ENCODE data around the gene PPP2R5C.

The PPP2R5C gene

GRCh38 chr14:101776344-101776743 is 14.8 kb downstream of the PPP2R5C start:
- Histone ChIP-seq H3K4me2 (ENCODE audit: low read length) (peak overlapping the region; percentile 90), H3K4me1 (ENCODE audit: control insufficient read depth, low read length) (peaks cover 85% of the 10 kb centered on the region), H3K79me2 (ENCODE audit: control insufficient read depth, low read length) (peaks cover 17% of the 10 kb centered on the region), H4K20me1 (ENCODE audit: control insufficient read depth, insufficient read depth, low read depth, low read length) (no peaks in the 10 kb centered on the region), H3K27ac (ENCODE audit: low read depth, low read length) (peak overlapping the region; percentile 98), H3K9me3 (ENCODE audit: control insufficient read depth, insufficient read depth, low read length) (no peaks in the 10 kb centered on the region), H3F3A (ENCODE audit: control insufficient read depth, insufficient read depth) (peaks cover 54% of the 10 kb centered on the region), H3K4me3 (ENCODE audit: low read length) (peak overlapping the region; percentile 46), H3K9me2 (replicated peaks; ENCODE audit: control insufficient read depth, low read length) (no peaks in the 10 kb centered on the region), H3K36me3 (ENCODE audit: control insufficient read depth, low read length) (peaks cover 5% of the 10 kb centered on the region; the same call in 1 of the 2 replicates), H3K27me3 (ENCODE audit: control insufficient read depth, low read length) (peaks cover 6% of the 10 kb centered on the region; the same call in 1 of the 2 replicates)
- TF ChIP-seq, protein P1, sequence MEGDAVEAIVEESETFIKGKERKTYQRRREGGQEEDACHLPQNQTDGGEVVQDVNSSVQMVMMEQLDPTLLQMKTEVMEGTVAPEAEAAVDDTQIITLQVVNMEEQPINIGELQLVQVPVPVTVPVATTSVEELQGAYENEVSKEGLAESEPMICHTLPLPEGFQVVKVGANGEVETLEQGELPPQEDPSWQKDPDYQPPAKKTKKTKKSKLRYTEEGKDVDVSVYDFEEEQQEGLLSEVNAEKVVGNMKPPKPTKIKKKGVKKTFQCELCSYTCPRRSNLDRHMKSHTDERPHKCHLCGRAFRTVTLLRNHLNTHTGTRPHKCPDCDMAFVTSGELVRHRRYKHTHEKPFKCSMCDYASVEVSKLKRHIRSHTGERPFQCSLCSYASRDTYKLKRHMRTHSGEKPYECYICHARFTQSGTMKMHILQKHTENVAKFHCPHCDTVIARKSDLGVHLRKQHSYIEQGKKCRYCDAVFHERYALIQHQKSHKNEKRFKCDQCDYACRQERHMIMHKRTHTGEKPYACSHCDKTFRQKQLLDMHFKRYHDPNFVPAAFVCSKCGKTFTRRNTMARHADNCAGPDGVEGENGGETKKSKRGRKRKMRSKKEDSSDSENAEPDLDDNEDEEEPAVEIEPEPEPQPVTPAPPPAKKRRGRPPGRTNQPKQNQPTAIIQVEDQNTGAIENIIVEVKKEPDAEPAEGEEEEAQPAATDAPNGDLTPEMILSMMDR (IDR thresholded peaks at IDR 0.05; ENCODE audit: low read depth, low read length, poor library complexity, severe bottlenecking) = no peak
- no peak for TF ChIP-seq EZH2phosphoT487 (IDR thresholded peaks at IDR 0.05; ENCODE audit: borderline replicate concordance, low read length)

DNA sequence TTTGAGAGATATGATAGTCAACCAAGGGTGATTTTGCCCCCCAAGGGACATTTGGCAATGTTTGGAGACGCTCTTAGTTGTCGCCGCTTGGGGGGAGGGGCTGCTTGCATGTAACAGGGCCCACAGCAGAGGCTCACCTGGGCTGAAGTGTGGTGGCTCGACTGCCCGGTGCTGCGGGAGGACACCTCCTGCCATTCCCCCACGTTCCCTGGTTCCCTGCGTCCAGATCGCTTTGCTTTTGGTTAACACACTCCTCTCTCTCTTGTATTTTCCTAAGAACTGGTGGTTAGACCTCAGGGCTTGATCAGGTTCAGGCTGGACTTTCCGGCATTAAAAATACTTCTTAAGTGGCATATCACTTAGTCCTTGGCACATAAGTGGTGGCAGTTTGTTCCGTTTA is 18.9 kb downstream of the PPP2R5C start:
- Histone ChIP-seq H3F3A (ENCODE audit: control insufficient read depth, insufficient read depth) (peaks cover 21% of the 10 kb centered on the region), H4K20me1 (ENCODE audit: control insufficient read depth, insufficient read depth, low read depth, low read length) (no peaks in the 10 kb centered on the region), H3K9me2 (replicated peaks; ENCODE audit: control insufficient read depth, low read length) (no peaks in the 10 kb centered on the region), H3K9me3 (ENCODE audit: control insufficient read depth, insufficient read depth, low read length) (peaks cover 6% of the 10 kb centered on the region; the same call in 1 of the 2 replicates), H3K4me1 (ENCODE audit: control insufficient read depth, low read length) (peaks cover 49% of the 10 kb centered on the region), H3K79me2 (ENCODE audit: control insufficient read depth, low read length) (peaks cover 9% of the 10 kb centered on the region; the same call in 1 of the 2 replicates), H3K27me3 (ENCODE audit: control insufficient read depth, low read length) (peaks cover 6% of the 10 kb centered on the region; the same call in 1 of the 2 replicates), H3K4me2 (ENCODE audit: low read length) (peak overlapping the region; percentile 68), H3K36me3 (ENCODE audit: control insufficient read depth, low read length) (peaks cover 3% of the 10 kb centered on the region; the same call in 1 of the 2 replicates), H3K4me3 (ENCODE audit: low read length) (peak overlapping the region; percentile 73; the same call in 1 of the 2 replicates), H3K27ac (ENCODE audit: low read depth, low read length) (no peak overlapping the region)
- no peak for TF ChIP-seq EZH2phosphoT487 (IDR thresholded peaks at IDR 0.05; ENCODE audit: borderline replicate concordance, low read length)
- TF ChIP-seq, protein P1 (IDR thresholded peaks at IDR 0.05; ENCODE audit: low read depth, low read length, poor library complexity, severe bottlenecking) = no peak

GRCh38 chr14:101780887-101781239 is 19.4 kb downstream of the PPP2R5C start:
- H3K36me3 ChIP-seq (ENCODE audit: control insufficient read depth, low read length) = no peaks in the 10 kb centered on the region
- H3K4me2 ChIP-seq (ENCODE audit: low read length) = peak overlapping the region; percentile 68
- H3K27ac ChIP-seq (ENCODE audit: low read depth, low read length) = no peak overlapping the region
- TF ChIP-seq EZH2phosphoT487 (IDR thresholded peaks at IDR 0.05; ENCODE audit: borderline replicate concordance, low read length) = no peak
- H3K9me2 ChIP-seq (replicated peaks; ENCODE audit: control insufficient read depth, low read length) = no peaks in the 10 kb centered on the region
- H3K4me3 ChIP-seq (ENCODE audit: low read length) = peak overlapping the region; percentile 73
- peaks cover 6% of the 10 kb centered on the region; the same call in 1 of the 2 replicates for H3K27me3 ChIP-seq (ENCODE audit: control insufficient read depth, low read length)
- H4K20me1 ChIP-seq (ENCODE audit: control insufficient read depth, insufficient read depth, low read depth, low read length) = no peaks in the 10 kb centered on the region
- H3K79me2 ChIP-seq (ENCODE audit: control insufficient read depth, low read length) = peaks cover 9% of the 10 kb centered on the region; the same call in 1 of the 2 replicates
- H3F3A ChIP-seq (ENCODE audit: control insufficient read depth, insufficient read depth) = peaks cover 17% of the 10 kb centered on the region
- H3K4me1 ChIP-seq (ENCODE audit: control insufficient read depth, low read length) = peaks cover 44% of the 10 kb centered on the region
- H3K9me3 ChIP-seq (ENCODE audit: control insufficient read depth, insufficient read depth, low read length) = peaks cover 6% of the 10 kb centered on the region; the same call in 1 of the 2 replicates

- Histone ChIP-seq H3K27me3 (ENCODE audit: control insufficient read depth, low read length) (peaks cover 6% of the 10 kb centered on the region; the same call in 1 of the 2 replicates), H3K9me2 (replicated peaks; ENCODE audit: control insufficient read depth, low read length) (no peaks in the 10 kb centered on the region), H3K9me3 (ENCODE audit: control insufficient read depth, insufficient read depth, low read length) (peaks cover 6% of the 10 kb centered on the region; the same call in 1 of the 2 replicates), H4K20me1 (ENCODE audit: control insufficient read depth, insufficient read depth, low read depth, low read length) (no peaks in the 10 kb centered on the region), H3K27ac (ENCODE audit: low read depth, low read length) (no peak overlapping the region), H3F3A (ENCODE audit: control insufficient read depth, insufficient read depth) (peaks cover 13% of the 10 kb centered on the region; the same call in 1 of the 2 replicates), H3K79me2 (ENCODE audit: control insufficient read depth, low read length) (peaks cover 9% of the 10 kb centered on the region; the same call in 1 of the 2 replicates), H3K36me3 (ENCODE audit: control insufficient read depth, low read length) (no peaks in the 10 kb centered on the region), H3K4me3 (ENCODE audit: low read length) (peak overlapping the region; percentile 73), H3K4me2 (ENCODE audit: low read length) (peak overlapping the region; percentile 68), H3K4me1 (ENCODE audit: control insufficient read depth, low read length) (peaks cover 38% of the 10 kb centered on the region)
- no peak for TF ChIP-seq EZH2phosphoT487 (IDR thresholded peaks at IDR 0.05; ENCODE audit: borderline replicate concordance, low read length)
- TF ChIP-seq, protein P1 (IDR thresholded peaks at IDR 0.05; ENCODE audit: low read depth, low read length, poor library complexity, severe bottlenecking) = no peak
These were observed 19.9 kb downstream of the PPP2R5C start for GRCh38 chr14:101781240-101782061.

All from DOHH2 (cell line).